Left ventricle myocardium superior (tissue), 1 donor: ENCODE data around the gene FBXO2. TPM values are rescaled to one million over a fixed set of nuclear protein-coding genes. Genes with fewer than 3 reads are reported as not detected.

Experiments
- ATAC-seq: fragments of 200-7000 bp; cut with Tn5 transposase; one replicate; pipeline ENCODE4 v1.9.1; 2020; ENCODE audit warnings: mild to moderate bottlenecking, moderate library complexity
- DNase-seq: peaks from one replicate; pipeline ENCODE4 v3.0.0-alpha.2; 2020
- intact Hi-C: fragments of 100-400 bp; cut with micrococcal nuclease; formaldehyde crosslinking; loops from one replicate; pipeline ENCODE4 v1.11.0; 2022
- total RNA-seq: library from RNA; stranded (reverse); fragmentation: NEBNext Ultra II Directional; extraction: Animal tissue kit (Norgen Biotek cat#: 25700); gene quantifications from one replicate; pipeline ENCODE4 v1.2.1, GENCODE V29; 2021
- donor health status: DM: no; HTN: yes; CAD: no; lungs with severe emphysema.

The FBXO2 gene
- total RNA-seq, 1 donor from 2014 or later = 3.9 TPM

DNA sequence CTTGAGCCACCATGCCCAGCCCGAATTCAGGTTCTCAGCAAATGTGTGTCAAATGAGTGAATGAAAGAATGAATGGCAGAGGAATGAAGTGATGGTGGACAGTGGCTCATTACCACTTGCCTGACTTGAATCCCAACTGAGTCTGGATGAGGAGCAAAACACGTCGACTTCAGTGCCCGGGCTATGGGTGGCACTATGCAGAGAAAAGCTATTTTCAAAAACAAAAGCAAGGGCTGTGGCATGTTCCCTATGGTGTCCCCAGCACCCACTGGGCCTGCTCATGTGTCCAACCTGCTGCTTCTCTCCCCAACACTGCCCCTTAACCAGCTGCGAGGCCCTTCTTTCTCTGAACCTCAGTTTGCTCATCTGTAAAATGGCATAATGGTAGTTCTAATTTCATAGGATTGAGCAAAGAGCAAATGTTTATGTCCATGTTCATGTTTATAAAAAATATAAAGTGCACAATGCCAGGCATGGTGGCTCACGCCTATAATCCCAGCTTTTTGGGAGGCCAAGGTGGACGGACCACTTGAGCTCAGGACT, 31.1 kb upstream of the FBXO2 start:
- intact Hi-C loops = no loop called here
- no peak for ATAC-seq
- DNase-seq = no peak

DNA sequence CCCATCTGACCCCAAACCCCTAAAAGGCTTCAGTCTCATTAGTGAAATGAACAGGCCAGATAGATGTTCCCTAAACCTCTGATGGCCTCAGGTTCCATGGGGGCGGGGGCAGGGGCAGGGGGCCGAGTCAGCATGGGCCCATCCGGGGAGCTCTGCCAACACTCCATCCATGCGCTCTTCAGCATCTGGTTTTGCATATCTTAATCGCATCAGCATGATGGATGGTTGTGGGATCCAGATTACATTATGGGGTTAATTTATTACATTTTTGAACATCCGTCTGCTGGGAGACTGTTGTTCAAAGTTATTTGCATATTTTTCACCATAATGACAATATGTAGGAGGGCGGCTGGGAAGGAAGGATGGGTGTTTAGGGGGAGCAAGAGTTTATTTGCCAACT, 29.8 kb upstream of the FBXO2 start:
- intact Hi-C loops = no loop called here
- no peak for DNase-seq
- no peak for ATAC-seq

DNA sequence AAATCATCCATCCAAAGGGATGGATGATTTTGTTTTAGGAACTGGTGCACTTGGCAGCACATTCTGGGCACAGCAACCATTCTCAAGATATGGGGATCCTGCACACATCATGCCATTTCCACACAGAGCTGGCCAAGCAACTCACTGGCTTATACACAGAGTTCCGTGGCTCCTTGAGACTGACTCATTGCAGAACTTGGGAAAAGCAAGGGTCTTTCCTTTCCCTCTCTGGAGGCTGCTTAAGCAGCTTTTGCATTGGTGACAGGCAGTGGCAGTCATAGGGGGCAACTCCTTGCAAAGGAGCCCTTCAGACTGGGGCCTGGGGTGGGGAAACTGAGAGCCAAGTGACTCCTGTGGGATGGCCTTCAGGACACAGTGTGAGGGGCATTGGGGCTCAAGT, 28.6 kb upstream of the FBXO2 start:
- intact Hi-C loops = no loop called here
- ATAC-seq (no peak), DNase-seq (no peak)

DNA sequence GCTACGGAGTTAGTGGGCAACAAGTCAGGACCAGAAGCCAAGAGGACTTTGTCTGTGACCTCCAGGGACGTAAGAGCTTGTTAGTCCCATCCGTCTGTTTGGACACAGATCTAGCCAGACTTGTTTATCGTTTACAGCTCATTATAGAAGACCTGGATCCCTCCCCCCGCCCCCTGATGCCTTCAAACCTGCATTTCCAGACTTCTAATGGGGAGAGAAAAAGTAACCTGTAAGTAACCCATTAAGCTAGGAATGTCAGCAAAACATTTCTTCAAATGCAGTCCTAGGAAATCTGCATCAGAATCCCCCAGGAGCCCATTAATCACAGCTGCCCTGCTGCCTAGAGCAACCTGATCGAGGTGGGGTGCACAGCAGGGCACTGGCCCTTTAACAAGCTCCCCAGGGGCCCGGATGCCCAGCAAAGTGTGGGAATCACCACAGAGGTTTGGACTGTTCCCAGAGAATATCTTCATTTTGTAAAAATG, 28.1 kb upstream of the FBXO2 start:
- no peak for ATAC-seq
- DNase-seq = no peak
- intact Hi-C loops = no loop called here

DNA sequence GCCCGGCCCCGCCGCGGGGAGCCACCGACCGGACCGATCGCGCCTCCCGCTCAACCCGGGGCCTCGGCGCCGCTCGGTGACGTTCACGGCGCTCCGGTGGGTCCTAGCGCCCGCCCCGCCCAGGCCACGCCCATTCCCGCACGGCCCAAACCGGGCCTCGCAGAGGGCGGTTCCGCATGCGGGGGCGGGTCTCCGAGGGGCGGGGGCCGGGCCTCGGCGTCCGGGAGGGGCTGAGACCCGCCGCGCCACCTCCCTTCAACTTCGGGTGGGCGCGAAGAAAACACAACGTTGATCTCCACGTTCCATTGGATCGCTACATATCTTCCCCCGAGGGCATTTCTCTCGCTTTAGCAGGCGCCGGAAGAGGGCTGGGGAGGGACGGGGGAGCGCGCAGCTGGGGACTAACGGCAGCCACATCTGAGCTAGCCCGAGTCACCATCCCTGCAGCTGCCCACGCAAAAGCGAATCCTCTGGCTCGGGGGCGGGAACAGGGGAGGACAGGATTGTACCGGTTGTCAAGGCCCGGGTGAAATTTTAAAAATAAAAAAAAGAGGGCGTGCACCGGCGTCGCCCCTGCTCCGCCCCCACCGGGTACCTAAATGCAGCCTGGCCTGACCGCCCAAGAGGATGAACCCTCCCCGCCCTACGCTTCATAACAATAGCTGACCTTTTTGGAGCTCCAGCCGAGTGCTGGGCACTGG, 27.0 kb upstream of the FBXO2 start, which contains the start of gene MAD2L2:
Gene MAD2L2 (minus strand): TSS at position 78 of the 701 bp plus-strand sequence. CDS start 547 bp downstream, outside the sequence.
- intact Hi-C loops = no loop called here
- DNase-seq (peak; percentile 94), ATAC-seq (peak; percentile 98)

DNA sequence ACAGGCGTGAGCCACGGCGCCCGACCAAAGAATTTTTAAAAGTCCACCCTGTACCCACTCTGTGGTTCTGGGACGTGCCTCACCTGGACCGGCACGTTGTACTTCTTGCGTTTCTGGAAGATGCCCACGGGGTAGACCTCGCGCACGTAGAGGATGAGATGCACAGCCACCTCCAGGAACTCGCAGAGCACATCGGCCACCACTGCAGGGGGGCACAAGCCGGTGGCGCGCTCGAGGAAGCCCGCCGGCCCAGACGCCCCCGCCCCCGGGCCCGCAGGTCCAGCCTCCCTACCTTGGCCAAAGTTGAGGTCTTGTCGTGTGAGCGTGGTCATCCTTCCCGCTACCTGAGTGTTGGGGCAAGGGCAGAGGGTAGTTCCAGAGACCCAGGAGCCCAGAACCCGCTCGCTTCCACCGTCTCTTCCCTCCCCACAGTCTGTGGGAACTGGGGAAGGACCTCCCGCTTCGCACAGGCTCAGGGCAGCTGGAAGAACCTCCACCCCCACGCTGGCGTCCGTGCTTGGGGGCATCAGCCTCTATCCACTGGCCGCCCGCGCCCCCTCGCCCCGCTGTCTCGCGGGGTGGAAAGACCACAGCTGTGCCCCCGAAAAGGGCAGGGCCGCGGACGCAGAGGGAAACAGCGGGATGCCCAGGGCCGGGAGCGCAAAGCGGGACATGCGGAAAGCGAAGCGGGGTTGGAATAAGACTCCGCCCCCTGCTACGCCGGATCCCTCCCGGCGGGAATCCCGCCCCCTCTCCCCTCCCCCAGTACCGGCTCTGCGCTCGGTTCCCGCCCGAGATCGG, 26.2 kb upstream of the FBXO2 start:
- peak; percentile 39 for ATAC-seq
- intact Hi-C loops = no loop called here
- no peak for DNase-seq

DNA sequence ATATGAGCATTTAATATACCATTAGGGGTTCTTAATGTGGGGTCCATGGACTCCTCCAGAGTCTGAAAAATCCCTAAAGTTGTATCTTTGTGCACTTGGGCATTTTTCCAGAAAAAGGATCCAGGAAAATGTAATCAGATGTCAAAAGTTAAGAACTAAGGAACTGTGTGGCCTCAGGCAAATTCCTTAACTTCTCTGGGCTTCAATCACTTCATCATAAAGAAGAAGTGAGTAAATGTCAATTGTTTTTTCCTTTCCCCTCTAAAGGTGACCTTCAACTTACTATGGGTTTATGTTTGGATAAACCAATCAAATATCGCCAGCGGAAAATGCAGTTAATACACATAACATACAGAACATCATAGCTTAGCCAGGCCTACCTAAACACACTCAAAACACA, 24.2 kb upstream of the FBXO2 start:
- no peak for ATAC-seq

DNA sequence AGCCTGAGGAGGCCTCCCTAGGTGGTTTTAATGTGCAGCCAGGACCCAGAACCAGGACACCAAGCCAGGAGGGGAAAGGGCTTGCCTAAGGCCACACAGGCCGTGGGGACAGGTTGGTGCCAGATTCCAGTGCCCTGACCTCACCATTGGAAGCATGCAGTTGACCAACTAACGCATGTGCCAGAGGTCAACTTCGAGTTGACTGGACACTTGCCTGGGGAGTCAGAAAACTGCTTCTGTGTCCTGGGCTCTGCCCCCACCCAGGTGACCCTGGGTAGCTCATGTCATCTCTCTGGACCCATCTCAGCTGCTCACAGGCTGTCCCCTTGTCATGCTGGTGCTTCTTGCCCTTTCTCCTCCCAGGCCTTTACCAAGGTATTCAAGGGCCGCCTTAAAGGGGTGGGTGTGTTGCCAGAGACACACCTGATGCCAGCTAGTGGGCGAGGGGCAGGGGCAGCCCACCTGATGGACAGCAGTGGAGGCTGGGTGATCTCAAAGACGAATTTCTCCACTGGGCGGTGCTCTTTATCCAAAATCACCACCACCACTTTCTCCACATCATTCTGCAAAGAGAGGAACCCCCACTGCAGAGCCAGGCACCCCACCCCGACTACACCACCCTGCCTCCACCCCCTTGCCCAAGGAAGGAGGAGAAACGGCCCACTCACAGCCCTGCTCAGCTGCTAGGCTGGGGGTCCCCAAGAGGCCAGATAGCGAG, 22.3 kb upstream of the FBXO2 start:
- intact Hi-C loops = no loop called here
- ATAC-seq (no peak), DNase-seq (no peak)

More for the DNA sequence above, 24.2 kb upstream of the FBXO2 start:
- intact Hi-C loops = no loop called here
- DNase-seq = no peak

DNA sequence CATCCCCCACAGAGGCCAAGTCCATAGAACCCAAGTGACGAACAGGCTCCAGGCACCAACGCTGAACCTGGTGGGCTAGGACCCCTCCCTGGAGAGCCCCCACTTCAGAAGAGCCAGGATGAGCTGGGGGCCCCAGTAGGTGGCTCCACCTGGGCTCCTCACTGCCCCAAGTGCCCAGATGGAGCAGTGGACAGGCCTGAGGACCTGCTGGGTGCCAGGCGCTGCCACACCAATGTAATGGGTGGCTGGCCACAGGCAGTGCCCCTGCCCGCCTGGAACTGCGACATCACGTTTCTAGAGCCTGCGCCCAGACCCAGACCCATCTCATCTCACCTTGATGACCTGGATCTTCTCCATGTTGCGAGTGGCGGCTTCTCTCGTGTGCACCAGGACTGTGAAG, 21.1 kb upstream of the FBXO2 start:
- no peak for DNase-seq
- intact Hi-C loops = no loop called here
- ATAC-seq = no peak

DNA sequence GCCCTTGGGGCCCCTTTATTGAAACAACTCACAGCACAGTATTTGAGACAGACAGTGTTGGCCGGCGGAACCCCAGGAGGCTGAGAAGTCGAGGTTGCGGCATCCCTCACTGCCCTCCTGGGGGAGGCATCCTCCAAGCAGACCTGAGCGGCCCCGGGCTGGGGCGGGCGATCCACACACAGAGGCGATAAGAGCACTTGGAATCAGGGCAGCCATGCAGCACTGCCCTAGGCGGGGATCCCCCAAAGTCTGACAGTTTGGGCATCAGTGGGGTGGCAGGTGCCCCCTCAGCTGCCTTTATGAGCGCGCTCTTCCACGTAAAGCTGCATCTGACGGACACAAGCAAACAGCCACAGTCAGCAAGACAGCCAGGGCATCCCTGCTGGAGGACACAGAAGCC, 20.3 kb upstream of the FBXO2 start:
- ATAC-seq (no peak), DNase-seq (no peak)
- intact Hi-C loops = no loop called here

DNA sequence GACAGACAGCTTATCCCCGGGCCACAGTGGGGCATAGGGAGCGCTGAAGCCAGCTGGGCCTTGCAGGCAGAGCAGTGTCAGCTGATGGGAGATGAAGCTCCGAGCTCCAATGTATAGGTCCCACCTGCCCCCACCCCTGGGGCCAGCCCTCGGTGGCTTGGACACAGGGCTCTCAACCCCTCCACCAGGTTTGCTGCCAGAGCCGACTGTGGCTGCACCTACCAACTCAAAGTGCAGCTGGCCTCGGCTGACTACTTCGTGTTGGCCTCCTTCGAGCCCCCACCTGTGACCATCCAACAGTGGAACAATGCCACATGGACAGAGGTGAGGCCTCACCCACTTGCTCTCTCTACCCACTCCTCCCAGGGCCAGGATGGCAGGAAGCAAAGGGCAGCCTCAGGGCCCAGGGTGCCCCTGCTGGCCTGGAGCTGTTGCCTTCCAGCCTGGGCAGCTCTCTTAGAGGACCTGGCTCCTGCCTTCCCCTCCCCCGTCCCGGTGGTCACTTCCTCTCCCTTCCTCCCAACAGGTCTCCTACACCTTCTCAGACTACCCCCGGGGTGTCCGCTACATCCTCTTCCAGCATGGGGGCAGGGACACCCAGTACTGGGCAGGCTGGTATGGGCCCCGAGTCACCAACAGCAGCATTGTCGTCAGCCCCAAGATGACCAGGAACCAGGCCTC, 19.0 kb upstream of the FBXO2 start:
- no peak for DNase-seq
- intact Hi-C loops = no loop called here
- ATAC-seq = no peak

DNA sequence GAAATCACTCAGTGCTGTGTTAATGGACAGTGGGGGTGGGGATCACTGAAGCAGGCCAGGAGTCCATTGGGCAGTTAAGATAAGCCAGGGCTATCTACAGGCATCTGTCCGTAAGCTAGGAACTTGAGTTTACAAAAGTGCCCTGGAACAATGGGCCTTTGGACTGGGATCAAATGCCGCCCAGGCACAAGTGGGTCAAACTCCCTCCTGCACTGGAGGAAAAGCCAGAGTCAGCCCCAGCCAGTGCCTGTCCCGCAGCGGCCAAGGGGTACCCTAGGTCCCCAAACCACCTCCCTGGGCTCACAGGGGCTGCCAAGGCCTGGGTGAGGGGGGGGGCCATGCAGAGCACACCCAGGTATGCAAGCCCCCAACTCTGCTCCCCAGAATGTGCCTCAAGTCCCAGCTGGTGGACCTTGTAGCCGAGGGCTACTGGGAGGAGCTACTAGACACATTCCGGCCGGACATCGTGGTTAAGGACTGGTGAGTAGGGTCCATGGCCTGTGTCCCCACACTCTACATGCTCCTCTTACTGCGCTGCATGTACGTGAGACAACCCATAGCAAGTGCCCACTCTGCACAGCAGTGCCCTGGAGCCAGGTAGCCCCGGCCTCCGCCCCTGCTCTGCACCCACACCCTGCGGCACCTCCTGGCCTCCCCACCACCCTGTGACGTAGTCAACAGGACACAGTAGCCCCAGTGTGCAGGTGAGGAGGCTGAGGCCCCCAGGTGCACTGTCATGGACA, 17.5 kb upstream of the FBXO2 start:
- intact Hi-C loops = no loop called here
- ATAC-seq (no peak), DNase-seq (no peak)

DNA sequence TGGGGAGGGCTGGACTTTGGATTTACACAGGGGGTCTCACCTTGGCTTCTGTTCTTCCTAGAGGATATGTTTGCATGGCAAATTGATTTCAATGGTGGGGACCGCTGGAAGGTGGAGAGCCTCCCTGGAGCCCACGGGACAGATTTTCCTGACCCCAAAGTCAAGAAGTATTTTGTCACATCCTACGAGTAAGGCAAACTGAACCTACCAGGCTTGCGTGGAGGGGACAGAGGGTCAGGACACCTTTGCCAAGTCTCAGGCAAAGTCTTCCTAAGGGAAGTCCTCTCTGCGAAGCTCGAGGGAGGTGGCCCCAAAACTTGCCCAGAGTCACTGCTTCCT, 16.9 kb upstream of the FBXO2 start:
- ATAC-seq (no peak), DNase-seq (no peak)
- intact Hi-C loops = no loop called here

DNA sequence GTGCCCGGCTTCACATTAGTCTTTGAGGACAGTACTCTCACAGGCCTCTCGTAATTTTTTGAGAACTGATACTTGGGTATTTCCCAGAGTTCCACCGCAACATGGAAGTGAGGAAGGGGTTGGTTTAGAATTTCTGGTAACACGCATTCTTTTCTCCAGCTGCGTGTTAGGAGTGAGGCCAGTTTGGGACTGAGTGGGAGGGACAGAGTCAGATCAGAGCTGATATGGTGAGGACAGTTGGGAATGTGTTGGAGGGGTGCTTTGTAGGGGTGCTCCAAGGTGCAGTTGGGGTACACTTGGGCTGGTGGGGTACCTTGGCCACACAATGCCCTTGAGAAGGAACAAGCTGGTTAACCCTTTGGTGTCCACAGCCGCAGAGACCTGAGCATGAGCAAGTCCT, 16.5 kb upstream of the FBXO2 start:
- DNase-seq = no peak
- ATAC-seq = no peak
- intact Hi-C loops = no loop called here

DNA sequence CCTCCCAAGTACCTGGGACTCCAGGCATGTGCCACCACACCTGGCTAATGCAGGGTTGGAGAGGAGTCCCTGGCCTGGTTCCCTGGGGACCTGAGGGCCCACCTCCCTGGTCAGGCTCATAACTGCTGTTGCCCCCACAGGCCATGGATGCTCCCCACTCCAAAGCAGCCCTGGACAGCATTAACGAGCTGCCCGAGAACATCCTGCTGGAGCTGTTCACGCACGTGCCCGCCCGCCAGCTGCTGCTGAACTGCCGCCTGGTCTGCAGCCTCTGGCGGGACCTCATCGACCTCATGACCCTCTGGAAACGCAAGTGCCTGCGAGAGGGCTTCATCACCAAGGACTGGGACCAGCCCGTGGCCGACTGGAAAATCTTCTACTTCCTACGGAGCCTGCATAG, 14.3 kb upstream of the FBXO2 start:
- intact Hi-C loops = no loop called here
- ATAC-seq (no peak), DNase-seq (no peak)

DNA sequence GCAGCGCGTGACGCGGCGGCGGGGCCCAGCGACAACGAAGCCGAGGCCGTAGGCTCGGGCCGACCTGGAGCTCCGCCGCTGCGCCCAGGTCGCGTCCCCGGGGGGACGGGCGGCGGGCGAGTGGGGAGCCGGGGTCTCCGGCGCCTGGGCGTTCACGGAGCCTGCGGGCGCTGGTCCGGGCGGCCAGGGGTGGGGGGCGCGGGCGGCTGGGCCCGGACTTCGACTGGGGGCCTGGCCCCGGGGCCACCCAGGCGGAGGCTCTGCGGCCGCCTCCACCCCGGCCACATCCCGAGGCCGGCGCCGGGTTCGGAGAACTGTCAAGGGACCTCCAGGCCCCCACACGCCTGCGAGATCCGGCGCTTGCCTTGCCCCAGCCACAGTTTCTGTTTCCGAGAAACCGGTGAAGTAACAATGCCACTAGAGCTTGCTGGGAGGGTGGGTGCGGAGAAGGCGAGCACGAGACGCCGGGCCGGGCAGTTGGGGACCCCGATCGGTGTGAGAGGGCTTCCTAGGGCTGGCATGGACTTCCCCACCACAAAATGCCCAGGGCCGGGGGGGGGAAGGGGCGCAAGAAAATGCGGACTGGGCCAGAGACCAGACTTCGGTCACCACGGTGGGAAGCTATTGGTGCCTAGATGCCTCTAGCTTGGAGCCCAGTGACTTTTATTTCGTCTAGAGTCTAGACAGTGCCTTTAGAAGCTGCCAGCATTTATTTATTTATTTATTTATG, 10.3 kb upstream of the FBXO2 start:
- DNase-seq (peak; percentile 65), ATAC-seq (peak; percentile 50)
- intact Hi-C loops = no loop called here

DNA sequence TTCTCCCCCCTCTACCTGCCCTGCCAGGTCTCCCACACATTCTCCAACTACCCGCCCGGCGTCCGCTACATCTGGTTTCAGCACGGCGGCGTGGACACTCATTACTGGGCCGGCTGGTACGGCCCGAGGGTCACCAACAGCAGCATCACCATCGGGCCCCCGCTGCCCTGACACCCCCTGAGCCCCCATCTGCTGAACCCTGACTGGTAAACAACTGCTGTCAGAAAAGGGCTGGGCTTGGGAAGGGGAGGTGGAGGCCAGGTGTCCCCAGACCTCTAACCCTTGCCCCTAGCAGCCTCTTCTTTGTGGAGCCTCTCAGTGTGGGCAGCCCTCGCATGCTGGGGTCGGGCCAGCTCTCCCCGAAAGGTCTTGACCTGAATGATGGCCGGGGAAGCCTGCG, 6.9 kb upstream of the FBXO2 start:
- no peak for ATAC-seq
- DNase-seq = no peak
- intact Hi-C loops = no loop called here

DNA sequence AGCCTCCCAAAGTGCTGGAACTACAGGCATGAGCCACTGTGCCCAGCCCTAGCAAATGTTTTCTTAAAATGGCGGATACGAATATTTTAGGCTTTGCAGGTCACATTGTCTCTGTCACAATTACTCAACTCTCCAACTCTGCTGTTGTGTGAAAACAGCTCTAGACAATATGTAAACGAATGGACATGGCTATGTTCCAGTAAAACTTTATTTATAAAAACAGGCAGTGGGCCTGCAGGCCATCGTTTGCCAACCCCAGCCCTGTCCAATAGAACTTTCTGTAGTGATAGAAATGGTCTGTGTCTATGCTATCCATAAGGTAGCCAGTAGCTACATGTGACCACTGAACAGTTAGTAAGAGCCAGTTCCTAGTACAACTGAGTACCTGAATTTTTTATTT, 5.5 kb upstream of the FBXO2 start:
- no peak for DNase-seq
- no peak for ATAC-seq
- intact Hi-C loops = loop anchor here (10.0 kb wide), 1 partner anchor 55 kb away; no protein-coding TSS in a partner anchor
